GM23338 (cell line): Measurements from ENCODE around the gene MRNIP. TPM values are rescaled to one million over a fixed set of nuclear protein-coding genes. Genes with fewer than 3 reads are reported as not detected.

Experiments used
- ATAC-seq: fragments of 200-7000 bp; cut with Tn5 transposase; 3 replicates; pipeline ENCODE4 v1.9.1; 2020
- DNase-seq: peaks from one replicate; pipeline ENCODE4 v3.0.0-alpha.2; 2015; ENCODE audit warnings: low spot score
- H2AFZ ChIP-seq: fragments of 200-600 bp; sonication (generic); 2 replicates; pipeline ENCODE4 v1.8.0; 2016; ENCODE audit warnings: antibody characterized with exemption, mild to moderate bottlenecking, moderate library complexity
- H3F3A ChIP-seq: fragments of 200-600 bp; sonication (generic); replicated peaks from 2 replicates; pipeline ENCODE4 v1.8.0; 2017; ENCODE audit warnings: antibody characterized with exemption, mixed run types, low read depth
- H3K27ac ChIP-seq: fragments of 200-600 bp; sonication (generic); 2 replicates; pipeline ENCODE4 v1.6.1; 2016; ENCODE audit warnings: low read depth
- H3K27me3 ChIP-seq: fragments of 200-600 bp; sonication (generic); 2 replicates; pipeline ENCODE4 v1.8.0; 2016; ENCODE audit warnings: mild to moderate bottlenecking, mixed run types, moderate library complexity; ENCODE audit not compliant: insufficient read depth
- H3K36me3 ChIP-seq: fragments of 200-600 bp; sonication (generic); 2 replicates; pipeline ENCODE4 v1.8.0; 2016; ENCODE audit warnings: mild to moderate bottlenecking; ENCODE audit not compliant: insufficient read depth
- H3K4me1 ChIP-seq: fragments of 200-600 bp; sonication (generic); 2 replicates; pipeline ENCODE4 v1.8.0; 2016; ENCODE audit warnings: mild to moderate bottlenecking, moderate library complexity; ENCODE audit not compliant: insufficient read depth
- H3K4me2 ChIP-seq: fragments of 200-600 bp; sonication (generic); 2 replicates; pipeline ENCODE4 v1.7.1; 2017; ENCODE audit warnings: mixed run types
- H3K4me3 ChIP-seq: fragments of 200-600 bp; sonication (generic); 2 replicates; pipeline ENCODE4 v1.6.1; 2016; ENCODE audit warnings: mixed run types
- H3K79me2 ChIP-seq: fragments of 200-600 bp; sonication (generic); replicated peaks from 2 replicates; pipeline ENCODE4 v1.8.0; 2017; ENCODE audit warnings: mild to moderate bottlenecking; ENCODE audit not compliant: insufficient read depth
- H3K9me2 ChIP-seq: fragments of 200-600 bp; sonication (generic); 2 replicates; pipeline ENCODE4 v1.8.0; 2017; ENCODE audit not compliant: insufficient read depth
- H4K20me1 ChIP-seq: fragments of 200-600 bp; sonication (generic); replicated peaks from 2 replicates; pipeline ENCODE4 v1.8.0; 2017; ENCODE audit warnings: mild to moderate bottlenecking; ENCODE audit not compliant: insufficient read depth
- H3K27ac Mint-ChIP-seq: 2 replicates; pipeline ENCODE4 v1.8.0; 2020; ENCODE audit warnings: inconsistent platforms, mild to moderate bottlenecking, moderate library complexity, mixed read lengths
- H3K27me3 Mint-ChIP-seq: 3 replicates; pipeline ENCODE4 v1.8.0; 2022; ENCODE audit warnings: low read depth, mild to moderate bottlenecking, moderate library complexity, mixed read lengths, inconsistent platforms; ENCODE audit not compliant: insufficient read depth, poor library complexity
- H3K36me3 Mint-ChIP-seq: 3 replicates; pipeline ENCODE4 v1.8.0; 2021; ENCODE audit warnings: low read depth, mild to moderate bottlenecking, inconsistent platforms, moderate library complexity, mixed read lengths
- H3K4me1 Mint-ChIP-seq: 3 replicates; pipeline ENCODE4 v1.8.0; 2020; ENCODE audit warnings: mild to moderate bottlenecking, inconsistent platforms, mixed read lengths
- H3K4me3 Mint-ChIP-seq: 3 replicates; pipeline ENCODE4 v1.8.0; 2021; ENCODE audit warnings: moderate library complexity, mild to moderate bottlenecking, inconsistent platforms, mixed read lengths
- H3K9me3 Mint-ChIP-seq: 3 replicates; pipeline ENCODE4 v1.8.0; 2020; ENCODE audit warnings: moderate library complexity, mild to moderate bottlenecking, inconsistent platforms, mixed read lengths
- CREB1 ChIP-seq: fragments of 250-450 bp; sonication (Bioruptor Pico); IDR thresholded peaks from 2 replicates; pipeline ENCODE4 v1.5.0; 2020; ENCODE audit warnings: low read depth, mild to moderate bottlenecking, moderate library complexity
- ETS1 ChIP-seq: IDR thresholded peaks from 2 replicates; pipeline ENCODE4 v1.6.1; 2016; ENCODE audit warnings: antibody characterized with exemption
- EZH2 ChIP-seq: fragments of 200-600 bp; sonication (generic); IDR thresholded peaks from one replicate; pipeline ENCODE4 v1.8.0; 2017; ENCODE audit warnings: antibody characterized with exemption, mild to moderate bottlenecking, low read depth; ENCODE audit not compliant: unreplicated experiment
- EZH2phosphoT487 ChIP-seq: fragments of 200-600 bp; sonication (generic); IDR thresholded peaks from one replicate; pipeline ENCODE4 v1.8.1; 2018; ENCODE audit warnings: antibody characterized with exemption; ENCODE audit not compliant: unreplicated experiment
- JUNB ChIP-seq: IDR thresholded peaks from one replicate; pipeline ENCODE4 v1.6.1; 2016; ENCODE audit warnings: antibody characterized with exemption; ENCODE audit not compliant: unreplicated experiment
- NANOG ChIP-seq: IDR thresholded peaks from 2 replicates; pipeline ENCODE4 v1.6.1; 2016; ENCODE audit warnings: antibody characterized with exemption, borderline replicate concordance
- POLR2AphosphoS5 ChIP-seq: IDR thresholded peaks from 2 replicates; pipeline ENCODE4 v1.6.1; 2016; ENCODE audit warnings: antibody characterized with exemption, low read depth
- REST ChIP-seq: IDR thresholded peaks from one replicate; pipeline ENCODE4 v1.6.1; 2018; ENCODE audit warnings: antibody characterized with exemption; ENCODE audit not compliant: unreplicated experiment
- STAT1 ChIP-seq: IDR thresholded peaks from one replicate; pipeline ENCODE4 v1.6.1; 2016; ENCODE audit warnings: antibody characterized with exemption; ENCODE audit not compliant: unreplicated experiment
- ZNF114 ChIP-seq: fragments of 250-450 bp; sonication (Bioruptor Pico); IDR thresholded peaks from 2 replicates; pipeline ENCODE4 v1.5.0; 2020; ENCODE audit warnings: mild to moderate bottlenecking, moderate library complexity
- ZNF331 ChIP-seq: fragments of 250-450 bp; sonication (Bioruptor Pico); IDR thresholded peaks from 2 replicates; pipeline ENCODE4 v1.5.0; 2020; ENCODE audit warnings: low read depth, mild to moderate bottlenecking, moderate library complexity
- polyA plus RNA-seq: library from polyadenylated mRNA; unstranded; fragments of >200 nt; fragmentation: Nextera tagmentation; extraction: Ambion mirVana; gene quantifications from 2 replicates; pipeline ENCODE4 v1.2.1, GENCODE V29; 2016
- total RNA-seq: library from RNA; depleted of rRNA; stranded (reverse); fragments of >200 nt; shearing (Covaris generic); gene quantifications from 2 replicates; pipeline ENCODE4 v1.2.3, GENCODE V29; 2014
- TF ChIP-seq, protein P1 (sequence below), 2 experiments: fragments of 200-600 bp in 1 of 2; sonication (generic) in 1 of 2; conservative IDR thresholded peaks; 2 replicates each; pipeline versions ENCODE4 v1.5.1 to v1.6.1; 2016 to 2017; ENCODE audit warnings: antibody characterized with exemption in 2 of 2, low read depth in 2 of 2, mild to moderate bottlenecking in 2 of 2, moderate library complexity in 1 of 2
- TF ChIP-seq, protein P2 (sequence below): fragments of 250-450 bp; sonication (Bioruptor Pico); IDR thresholded peaks from 2 replicates; pipeline ENCODE4 v1.5.0; 2020; ENCODE audit warnings: mild to moderate bottlenecking, moderate library complexity

The MRNIP gene
- total and polyA plus RNA-seq, 2 experiments from 2014 or later: 18.2 to 34.4 TPM

- Histone ChIP-seq H2AFZ (no peak overlapping the region), H3K27me3 (no peaks in the 10 kb centered on the region), H3K4me1 (peaks cover 12% of the 10 kb centered on the region), H3K9me2 (no peaks in the 10 kb centered on the region), H3K4me2 (no peak overlapping the region), H3K36me3 (no peaks in the 10 kb centered on the region), H3F3A (no peaks in the 10 kb centered on the region), H3K4me3 (no peak overlapping the region), H3K27ac (peak overlapping the region; percentile 88), H4K20me1 (no peaks in the 10 kb centered on the region), H3K79me2 (no peaks in the 10 kb centered on the region)
- TF ChIP-seq REST (no peak), ZNF331 (CRISPR knock-in tag) (no peak), EZH2 (no peak), POLR2AphosphoS5 (no peak), NANOG (no peak), EZH2phosphoT487 (no peak), ETS1 (no peak), CREB1 (CRISPR knock-in tag) (no peak), JUNB (no peak), STAT1 (no peak), ZNF114 (CRISPR knock-in tag) (no peak)
- TF ChIP-seq, protein P1, sequence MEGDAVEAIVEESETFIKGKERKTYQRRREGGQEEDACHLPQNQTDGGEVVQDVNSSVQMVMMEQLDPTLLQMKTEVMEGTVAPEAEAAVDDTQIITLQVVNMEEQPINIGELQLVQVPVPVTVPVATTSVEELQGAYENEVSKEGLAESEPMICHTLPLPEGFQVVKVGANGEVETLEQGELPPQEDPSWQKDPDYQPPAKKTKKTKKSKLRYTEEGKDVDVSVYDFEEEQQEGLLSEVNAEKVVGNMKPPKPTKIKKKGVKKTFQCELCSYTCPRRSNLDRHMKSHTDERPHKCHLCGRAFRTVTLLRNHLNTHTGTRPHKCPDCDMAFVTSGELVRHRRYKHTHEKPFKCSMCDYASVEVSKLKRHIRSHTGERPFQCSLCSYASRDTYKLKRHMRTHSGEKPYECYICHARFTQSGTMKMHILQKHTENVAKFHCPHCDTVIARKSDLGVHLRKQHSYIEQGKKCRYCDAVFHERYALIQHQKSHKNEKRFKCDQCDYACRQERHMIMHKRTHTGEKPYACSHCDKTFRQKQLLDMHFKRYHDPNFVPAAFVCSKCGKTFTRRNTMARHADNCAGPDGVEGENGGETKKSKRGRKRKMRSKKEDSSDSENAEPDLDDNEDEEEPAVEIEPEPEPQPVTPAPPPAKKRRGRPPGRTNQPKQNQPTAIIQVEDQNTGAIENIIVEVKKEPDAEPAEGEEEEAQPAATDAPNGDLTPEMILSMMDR (conservative IDR thresholded peaks at IDR 0.05; ENCODE audit: low read depth in 2 of 2): no peak
- TF ChIP-seq, protein P2, sequence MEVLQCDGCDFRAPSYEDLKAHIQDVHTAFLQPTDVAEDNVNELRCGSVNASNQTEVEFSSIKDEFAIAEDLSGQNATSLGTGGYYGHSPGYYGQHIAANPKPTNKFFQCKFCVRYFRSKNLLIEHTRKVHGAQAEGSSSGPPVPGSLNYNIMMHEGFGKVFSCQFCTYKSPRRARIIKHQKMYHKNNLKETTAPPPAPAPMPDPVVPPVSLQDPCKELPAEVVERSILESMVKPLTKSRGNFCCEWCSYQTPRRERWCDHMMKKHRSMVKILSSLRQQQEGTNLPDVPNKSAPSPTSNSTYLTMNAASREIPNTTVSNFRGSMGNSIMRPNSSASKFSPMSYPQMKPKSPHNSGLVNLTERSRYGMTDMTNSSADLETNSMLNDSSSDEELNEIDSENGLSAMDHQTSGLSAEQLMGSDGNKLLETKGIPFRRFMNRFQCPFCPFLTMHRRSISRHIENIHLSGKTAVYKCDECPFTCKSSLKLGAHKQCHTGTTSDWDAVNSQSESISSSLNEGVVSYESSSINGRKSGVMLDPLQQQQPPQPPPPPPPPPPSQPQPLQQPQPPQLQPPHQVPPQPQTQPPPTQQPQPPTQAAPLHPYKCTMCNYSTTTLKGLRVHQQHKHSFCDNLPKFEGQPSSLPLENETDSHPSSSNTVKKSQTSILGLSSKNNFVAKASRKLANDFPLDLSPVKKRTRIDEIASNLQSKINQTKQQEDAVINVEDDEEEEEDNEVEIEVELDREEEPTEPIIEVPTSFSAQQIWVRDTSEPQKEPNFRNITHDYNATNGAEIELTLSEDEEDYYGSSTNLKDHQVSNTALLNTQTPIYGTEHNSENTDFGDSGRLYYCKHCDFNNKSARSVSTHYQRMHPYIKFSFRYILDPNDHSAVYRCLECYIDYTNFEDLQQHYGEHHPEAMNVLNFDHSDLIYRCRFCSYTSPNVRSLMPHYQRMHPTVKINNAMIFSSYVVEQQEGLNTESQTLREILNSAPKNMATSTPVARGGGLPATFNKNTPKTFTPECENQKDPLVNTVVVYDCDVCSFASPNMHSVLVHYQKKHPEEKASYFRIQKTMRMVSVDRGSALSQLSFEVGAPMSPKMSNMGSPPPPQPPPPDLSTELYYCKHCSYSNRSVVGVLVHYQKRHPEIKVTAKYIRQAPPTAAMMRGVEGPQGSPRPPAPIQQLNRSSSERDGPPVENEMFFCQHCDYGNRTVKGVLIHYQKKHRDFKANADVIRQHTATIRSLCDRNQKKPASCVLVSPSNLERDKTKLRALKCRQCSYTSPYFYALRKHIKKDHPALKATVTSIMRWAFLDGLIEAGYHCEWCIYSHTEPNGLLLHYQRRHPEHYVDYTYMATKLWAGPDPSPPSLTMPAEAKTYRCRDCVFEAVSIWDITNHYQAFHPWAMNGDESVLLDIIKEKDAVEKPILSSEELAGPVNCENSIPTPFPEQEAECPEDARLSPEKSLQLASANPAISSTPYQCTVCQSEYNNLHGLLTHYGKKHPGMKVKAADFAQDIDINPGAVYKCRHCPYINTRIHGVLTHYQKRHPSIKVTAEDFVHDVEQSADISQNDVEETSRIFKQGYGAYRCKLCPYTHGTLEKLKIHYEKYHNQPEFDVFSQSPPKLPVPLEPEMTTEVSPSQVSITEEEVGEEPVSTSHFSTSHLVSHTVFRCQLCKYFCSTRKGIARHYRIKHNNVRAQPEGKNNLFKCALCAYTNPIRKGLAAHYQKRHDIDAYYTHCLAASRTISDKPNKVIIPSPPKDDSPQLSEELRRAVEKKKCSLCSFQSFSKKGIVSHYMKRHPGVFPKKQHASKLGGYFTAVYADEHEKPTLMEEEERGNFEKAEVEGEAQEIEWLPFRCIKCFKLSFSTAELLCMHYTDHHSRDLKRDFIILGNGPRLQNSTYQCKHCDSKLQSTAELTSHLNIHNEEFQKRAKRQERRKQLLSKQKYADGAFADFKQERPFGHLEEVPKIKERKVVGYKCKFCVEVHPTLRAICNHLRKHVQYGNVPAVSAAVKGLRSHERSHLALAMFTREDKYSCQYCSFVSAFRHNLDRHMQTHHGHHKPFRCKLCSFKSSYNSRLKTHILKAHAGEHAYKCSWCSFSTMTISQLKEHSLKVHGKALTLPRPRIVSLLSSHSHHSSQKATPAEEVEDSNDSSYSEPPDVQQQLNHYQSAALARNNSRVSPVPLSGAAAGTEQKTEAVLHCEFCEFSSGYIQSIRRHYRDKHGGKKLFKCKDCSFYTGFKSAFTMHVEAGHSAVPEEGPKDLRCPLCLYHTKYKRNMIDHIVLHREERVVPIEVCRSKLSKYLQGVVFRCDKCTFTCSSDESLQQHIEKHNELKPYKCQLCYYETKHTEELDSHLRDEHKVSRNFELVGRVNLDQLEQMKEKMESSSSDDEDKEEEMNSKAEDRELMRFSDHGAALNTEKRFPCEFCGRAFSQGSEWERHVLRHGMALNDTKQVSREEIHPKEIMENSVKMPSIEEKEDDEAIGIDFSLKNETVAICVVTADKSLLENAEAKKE: no peak
- ATAC-seq (no peak), DNase-seq (no peak)
- peaks cover 41% of the 10 kb centered on the region for H3K36me3 Mint-ChIP-seq
- no peak overlapping the region for H3K27ac Mint-ChIP-seq
- H3K9me3 Mint-ChIP-seq: no peaks in the 10 kb centered on the region
- H3K27me3 Mint-ChIP-seq: peaks cover 4% of the 10 kb centered on the region
- H3K4me3 Mint-ChIP-seq: no peak overlapping the region
- peaks cover 12% of the 10 kb centered on the region; the same call in 2 of the 3 replicates for H3K4me1 Mint-ChIP-seq
Observed at GRCh38 chr5:179893958-179894895, 35.6 kb upstream of the MRNIP start.
